Activated CD8-positive, alpha-beta memory T cell treated with anti-CD3 and anti-CD28 coated beads, Interleukin-2, amount 50 U/mL, for 1 hour (primary cell): ENCODE results near the gene PLEKHB1.

Source experiments
- DNase-seq: peaks from one replicate; pipeline ENCODE4 v3.0.0-alpha.2; 2020; ENCODE audit errors: extremely low read depth

PLEKHB1 gene

GRCh38 chr11:73648121-73648520 is 1.7 kb downstream of the PLEKHB1 start:
- no peak for DNase-seq

- no peak for DNase-seq
These were observed 2.2 kb downstream of the PLEKHB1 start for GRCh38 chr11:73648571-73649046.

GRCh38 chr11:73649206-73649605 is 2.8 kb downstream of the PLEKHB1 start:
- DNase-seq, result no peak

- DNase-seq, result no peak
These were observed 4.0 kb downstream of the PLEKHB1 start for GRCh38 chr11:73650400-73650799.

- DNase-seq, result no peak
These were observed 4.9 kb downstream of the PLEKHB1 start for GRCh38 chr11:73651252-73651651.

GRCh38 chr11:73651661-73652045 is 5.3 kb downstream of the PLEKHB1 start:
- no peak for DNase-seq

- DNase-seq, result no peak
These were observed 5.8 kb downstream of the PLEKHB1 start for GRCh38 chr11:73652046-73652730.

- no peak for DNase-seq
These were observed 6.6 kb downstream of the PLEKHB1 start for GRCh38 chr11:73652856-73653559.

GRCh38 chr11:73653996-73654395 is 7.6 kb downstream of the PLEKHB1 start:
- DNase-seq, result no peak

- no peak for DNase-seq
These were observed 8.2 kb downstream of the PLEKHB1 start for GRCh38 chr11:73654482-73655021.

GRCh38 chr11:73655686-73656085 is 9.3 kb downstream of the PLEKHB1 start:
- no peak for DNase-seq

- no peak for DNase-seq
These were observed 10.6 kb downstream of the PLEKHB1 start for GRCh38 chr11:73656985-73657384.

- no peak for DNase-seq
These were observed 13.6 kb downstream of the PLEKHB1 start for GRCh38 chr11:73659961-73660360.

- DNase-seq, result no peak
These were observed 14.2 kb downstream of the PLEKHB1 start for GRCh38 chr11:73660497-73661034.

- DNase-seq, result peak; percentile 51
These were observed 14.8 kb downstream of the PLEKHB1 start for GRCh38 chr11:73661035-73661628.

- DNase-seq, result no peak
These were observed 16.2 kb downstream of the PLEKHB1 start for GRCh38 chr11:73662445-73663157.

- no peak for DNase-seq
These were observed 17.5 kb downstream of the PLEKHB1 start for GRCh38 chr11:73663604-73664495.

- DNase-seq, result no peak
These were observed 18.5 kb downstream of the PLEKHB1 start for GRCh38 chr11:73664877-73665276.

- DNase-seq, result no peak
These were observed 21.5 kb downstream of the PLEKHB1 start for GRCh38 chr11:73667891-73668290.

- DNase-seq, result no peak
These were observed 24.4 kb downstream of the PLEKHB1 start for GRCh38 chr11:73670808-73671207.

GRCh38 chr11:73671701-73672100 is 25.3 kb downstream of the PLEKHB1 start:
- DNase-seq, result no peak
